ENCODE data around the gene GNG7.
"Not testable (repeated sequence)": the region's sequence is repeated elsewhere in the genome, so short reads cannot be mapped to it uniquely, and the experiment has no call there.

GNG7 gene

GRCh38 chr19:2494447-2495129 lies 207.9 kb downstream of the GNG7 start:
- peak overlapping the region; percentile 95 for H3K4me2 ChIP-seq (ENCODE audit: low read length)
- H3K4me3 ChIP-seq (ENCODE audit: low read length), result peak overlapping the region; percentile 76
- peaks cover 59% of the 10 kb centered on the region for H3K4me1 ChIP-seq (ENCODE audit: control insufficient read depth, insufficient read depth, low read length)
- no peaks in the 10 kb centered on the region for H3K27me3 ChIP-seq (ENCODE audit: control insufficient read depth, insufficient read depth, low read length)
- H3K9me3 ChIP-seq (replicated peaks; ENCODE audit: low read length), result no peaks in the 10 kb centered on the region
- H3K36me3 ChIP-seq (ENCODE audit: insufficient read depth, low read length), result no peaks in the 10 kb centered on the region
- H3K9ac ChIP-seq (ENCODE audit: low read depth, low read length), result peak overlapping the region; percentile 97

DNA sequence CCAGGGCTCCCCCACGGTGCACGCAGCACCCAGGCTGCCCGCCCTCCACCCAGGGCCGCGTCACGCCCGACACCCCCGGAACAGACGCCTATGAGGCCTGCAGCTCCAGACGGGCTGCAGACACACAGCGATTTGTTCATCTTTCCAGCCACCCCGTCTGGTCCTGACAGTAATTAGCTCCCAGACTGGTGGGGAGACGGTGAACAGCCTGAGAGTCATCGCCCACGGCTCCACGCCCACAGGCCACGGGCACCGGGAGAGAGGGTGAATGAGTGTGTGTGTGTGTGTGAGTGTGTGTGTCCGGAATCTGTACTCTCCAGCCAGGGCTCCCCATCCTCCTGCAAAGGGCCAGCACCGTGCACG lies 208.4 kb downstream of the GNG7 start:
- Histone ChIP-seq H3K9ac (ENCODE audit: low read depth, low read length) (peak overlapping the region; percentile 97), H3K4me1 (ENCODE audit: control insufficient read depth, insufficient read depth, low read length) (peaks cover 62% of the 10 kb centered on the region), H3K4me3 (ENCODE audit: low read length) (peak overlapping the region; percentile 76), H3K36me3 (ENCODE audit: insufficient read depth, low read length) (no peaks in the 10 kb centered on the region), H3K9me3 (replicated peaks; ENCODE audit: low read length) (no peaks in the 10 kb centered on the region), H3K27me3 (ENCODE audit: control insufficient read depth, insufficient read depth, low read length) (no peaks in the 10 kb centered on the region), H3K4me2 (ENCODE audit: low read length) (peak overlapping the region; percentile 95)

GRCh38 chr19:2493448-2493847 lies 209.0 kb downstream of the GNG7 start:
- not testable (repeated sequence) for H3K27me3 ChIP-seq (ENCODE audit: control insufficient read depth, insufficient read depth, low read length); H3K36me3 ChIP-seq (ENCODE audit: insufficient read depth, low read length); H3K9me3 ChIP-seq (replicated peaks; ENCODE audit: low read length)
- H3K9ac ChIP-seq (ENCODE audit: low read depth, low read length), result peak overlapping the region; percentile 97
- peaks cover 66% of the 10 kb centered on the region for H3K4me1 ChIP-seq (ENCODE audit: control insufficient read depth, insufficient read depth, low read length)
- peak overlapping the region; percentile 95 for H3K4me2 ChIP-seq (ENCODE audit: low read length)
- H3K4me3 ChIP-seq (ENCODE audit: low read length), result peak overlapping the region; percentile 76

DNA sequence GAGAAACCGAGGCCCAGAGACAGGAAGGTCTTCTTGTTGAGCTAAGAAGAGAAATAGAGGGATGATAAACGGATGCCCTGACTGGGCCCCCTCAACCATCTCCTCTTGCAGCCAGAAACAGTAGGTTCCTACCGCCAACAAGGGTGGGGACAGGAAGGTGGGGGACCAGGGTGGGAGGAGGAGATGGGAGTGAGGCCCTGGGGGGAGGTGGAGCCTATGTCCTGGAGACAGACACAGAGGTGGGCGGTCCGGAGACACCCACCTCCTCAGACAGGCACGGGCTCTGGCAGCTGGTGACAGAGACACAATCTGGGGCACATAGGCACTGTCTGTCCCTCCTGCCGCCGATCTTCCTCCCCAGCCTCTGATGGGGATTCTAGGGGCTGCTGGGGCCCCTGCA lies 209.6 kb downstream of the GNG7 start:
- peak overlapping the region; percentile 63 for H3K9ac ChIP-seq (ENCODE audit: low read depth, low read length)
- H3K4me3 ChIP-seq (ENCODE audit: low read length), result no peak overlapping the region
- H3K4me2 ChIP-seq (ENCODE audit: low read length), result no peak overlapping the region
- peaks cover 66% of the 10 kb centered on the region for H3K4me1 ChIP-seq (ENCODE audit: control insufficient read depth, insufficient read depth, low read length)
- H3K9me3 ChIP-seq (replicated peaks; ENCODE audit: low read length), result no peaks in the 10 kb centered on the region
- H3K36me3 ChIP-seq (ENCODE audit: insufficient read depth, low read length), result no peaks in the 10 kb centered on the region
- no peaks in the 10 kb centered on the region for H3K27me3 ChIP-seq (ENCODE audit: control insufficient read depth, insufficient read depth, low read length)

- Histone ChIP-seq H3K4me3 (ENCODE audit: low read length) (peak overlapping the region; percentile 23), H3K27me3 (ENCODE audit: control insufficient read depth, insufficient read depth, low read length) (no peaks in the 10 kb centered on the region), H3K4me2 (ENCODE audit: low read length) (peak overlapping the region; percentile 66), H3K36me3 (ENCODE audit: insufficient read depth, low read length) (no peaks in the 10 kb centered on the region), H3K9me3 (replicated peaks; ENCODE audit: low read length) (no peaks in the 10 kb centered on the region), H3K4me1 (ENCODE audit: control insufficient read depth, insufficient read depth, low read length) (peaks cover 66% of the 10 kb centered on the region), H3K9ac (ENCODE audit: low read depth, low read length) (peak overlapping the region; percentile 75)
These were observed 211.2 kb downstream of the GNG7 start for GRCh38 chr19:2491130-2491801.

DNA sequence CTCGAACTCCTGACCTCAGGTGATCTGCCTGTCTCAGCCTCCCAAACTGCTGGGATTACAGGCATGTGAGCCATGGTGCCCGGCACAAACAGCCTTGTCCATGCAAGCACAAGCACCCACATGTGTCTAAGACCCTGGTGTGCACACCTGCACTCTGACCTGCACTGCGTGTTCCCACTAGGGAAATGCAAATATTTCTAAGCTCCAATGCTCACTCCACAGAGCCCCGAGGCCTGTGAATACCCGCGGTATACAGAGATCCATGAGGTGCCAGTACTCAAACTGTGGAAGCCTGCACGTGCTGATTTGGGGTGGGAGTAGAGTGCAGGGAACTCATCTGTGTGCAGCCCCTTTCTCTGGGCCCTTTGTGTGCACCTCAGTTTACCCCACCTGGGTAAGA lies 211.8 kb downstream of the GNG7 start:
- H3K4me1 ChIP-seq (ENCODE audit: control insufficient read depth, insufficient read depth, low read length), result peaks cover 62% of the 10 kb centered on the region
- H3K4me3 ChIP-seq (ENCODE audit: low read length), result peak overlapping the region; percentile 23

GRCh38 chr19:2488942-2489731 lies 213.4 kb downstream of the GNG7 start:
- Histone ChIP-seq H3K4me3 (ENCODE audit: low read length) (peak overlapping the region; percentile 34), H3K27me3 (ENCODE audit: control insufficient read depth, insufficient read depth, low read length) (no peaks in the 10 kb centered on the region), H3K4me2 (ENCODE audit: low read length) (peak overlapping the region; percentile 77), H3K9ac (ENCODE audit: low read depth, low read length) (peak overlapping the region; percentile 78), H3K4me1 (ENCODE audit: control insufficient read depth, insufficient read depth, low read length) (peaks cover 47% of the 10 kb centered on the region), H3K9me3 (replicated peaks; ENCODE audit: low read length) (no peaks in the 10 kb centered on the region), H3K36me3 (ENCODE audit: insufficient read depth, low read length) (no peaks in the 10 kb centered on the region)

More for the DNA sequence above, 211.8 kb downstream of the GNG7 start:
- Histone ChIP-seq H3K27me3 (ENCODE audit: control insufficient read depth, insufficient read depth, low read length) (no peaks in the 10 kb centered on the region), H3K9ac (ENCODE audit: low read depth, low read length) (peak overlapping the region; percentile 75), H3K9me3 (replicated peaks; ENCODE audit: low read length) (no peaks in the 10 kb centered on the region), H3K4me2 (ENCODE audit: low read length) (peak overlapping the region; percentile 66), H3K36me3 (ENCODE audit: insufficient read depth, low read length) (no peaks in the 10 kb centered on the region)

DNA sequence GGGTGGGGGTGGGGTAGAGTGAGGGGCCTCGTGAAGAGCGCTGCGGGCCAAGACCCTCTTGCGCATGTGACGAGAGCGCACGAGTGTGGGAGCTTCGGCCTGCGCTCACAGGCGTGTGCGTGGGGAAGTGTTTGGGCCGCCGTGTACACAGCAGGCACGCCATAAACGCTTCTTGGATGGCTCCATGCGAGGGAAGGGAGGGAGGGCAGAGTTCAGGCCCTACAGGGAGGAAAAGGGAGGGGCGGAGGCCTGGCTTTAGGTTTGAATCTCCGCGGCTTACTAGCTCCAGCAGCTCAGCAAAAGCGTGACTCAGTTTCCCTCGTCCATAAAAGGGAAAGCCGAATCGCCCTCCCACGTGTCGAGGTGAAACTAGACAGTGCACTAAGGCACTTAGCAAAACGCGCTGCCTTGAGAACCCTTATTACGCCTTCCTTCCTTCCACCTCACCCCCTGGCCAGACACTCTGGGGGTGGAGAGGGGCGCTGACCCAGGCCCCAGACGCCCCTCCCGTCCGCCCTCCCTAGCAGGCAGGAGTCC lies 214.0 kb downstream of the GNG7 start:
- H3K4me1 ChIP-seq (ENCODE audit: control insufficient read depth, insufficient read depth, low read length), result peaks cover 41% of the 10 kb centered on the region
- H3K27me3 ChIP-seq (ENCODE audit: control insufficient read depth, insufficient read depth, low read length), result no peaks in the 10 kb centered on the region
- H3K9ac ChIP-seq (ENCODE audit: low read depth, low read length), result peak overlapping the region; percentile 78
- H3K9me3 ChIP-seq (replicated peaks; ENCODE audit: low read length), result no peaks in the 10 kb centered on the region
- H3K4me3 ChIP-seq (ENCODE audit: low read length), result peak overlapping the region; percentile 34
- no peaks in the 10 kb centered on the region for H3K36me3 ChIP-seq (ENCODE audit: insufficient read depth, low read length)
- H3K4me2 ChIP-seq (ENCODE audit: low read length), result peak overlapping the region; percentile 77

DNA sequence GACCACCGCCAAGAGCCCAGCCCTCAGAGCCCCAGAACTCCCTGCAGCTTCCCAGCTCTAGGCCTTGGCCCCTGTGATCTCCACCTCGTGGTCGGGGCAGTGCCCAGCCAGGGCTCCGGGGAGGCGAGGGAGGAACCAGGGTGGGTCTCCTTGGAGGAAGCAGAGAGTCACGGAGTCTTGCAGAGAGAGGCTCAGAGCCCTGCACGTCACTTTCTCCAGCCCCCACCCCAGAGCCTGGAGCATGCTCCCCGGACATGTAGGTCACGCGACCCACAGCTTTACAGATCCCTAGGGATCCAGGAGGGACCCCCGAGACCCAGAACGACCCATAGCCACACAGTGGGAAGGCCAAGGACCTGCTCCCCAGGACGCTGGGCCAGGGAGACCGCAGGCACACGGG lies 214.7 kb downstream of the GNG7 start:
- Histone ChIP-seq H3K4me1 (ENCODE audit: control insufficient read depth, insufficient read depth, low read length) (peaks cover 36% of the 10 kb centered on the region), H3K9me3 (replicated peaks; ENCODE audit: low read length) (peaks cover 5% of the 10 kb centered on the region), H3K4me2 (ENCODE audit: low read length) (no peak overlapping the region), H3K4me3 (ENCODE audit: low read length) (no peak overlapping the region), H3K9ac (ENCODE audit: low read depth, low read length) (no peak overlapping the region), H3K27me3 (ENCODE audit: control insufficient read depth, insufficient read depth, low read length) (no peaks in the 10 kb centered on the region), H3K36me3 (ENCODE audit: insufficient read depth, low read length) (no peaks in the 10 kb centered on the region)

DNA sequence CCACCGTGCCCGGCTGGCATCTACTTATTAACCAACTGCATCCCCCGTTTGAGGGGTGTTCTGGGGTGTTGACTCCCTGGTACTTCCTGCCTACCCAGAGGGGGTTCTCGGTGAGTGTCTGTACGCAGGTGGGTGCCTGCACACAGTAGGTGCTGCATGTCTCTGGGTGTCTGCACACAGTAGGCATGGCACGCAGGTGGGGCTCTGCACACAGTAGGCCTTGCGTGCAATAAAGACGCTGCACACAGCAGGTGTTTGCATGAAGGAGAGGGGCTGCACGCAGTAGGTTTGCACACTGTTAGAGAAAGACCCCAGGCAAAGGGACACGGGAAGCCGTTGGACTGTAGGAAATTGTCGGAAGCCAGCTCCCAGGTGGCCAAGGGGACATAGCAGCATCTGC lies 215.4 kb downstream of the GNG7 start:
- Histone ChIP-seq H3K9me3 (replicated peaks; ENCODE audit: low read length) (peaks cover 5% of the 10 kb centered on the region), H3K36me3 (ENCODE audit: insufficient read depth, low read length) (no peaks in the 10 kb centered on the region), H3K4me1 (ENCODE audit: control insufficient read depth, insufficient read depth, low read length) (peaks cover 29% of the 10 kb centered on the region), H3K4me3 (ENCODE audit: low read length) (no peak overlapping the region), H3K9ac (ENCODE audit: low read depth, low read length) (no peak overlapping the region), H3K4me2 (ENCODE audit: low read length) (no peak overlapping the region), H3K27me3 (ENCODE audit: control insufficient read depth, insufficient read depth, low read length) (no peaks in the 10 kb centered on the region)

DNA sequence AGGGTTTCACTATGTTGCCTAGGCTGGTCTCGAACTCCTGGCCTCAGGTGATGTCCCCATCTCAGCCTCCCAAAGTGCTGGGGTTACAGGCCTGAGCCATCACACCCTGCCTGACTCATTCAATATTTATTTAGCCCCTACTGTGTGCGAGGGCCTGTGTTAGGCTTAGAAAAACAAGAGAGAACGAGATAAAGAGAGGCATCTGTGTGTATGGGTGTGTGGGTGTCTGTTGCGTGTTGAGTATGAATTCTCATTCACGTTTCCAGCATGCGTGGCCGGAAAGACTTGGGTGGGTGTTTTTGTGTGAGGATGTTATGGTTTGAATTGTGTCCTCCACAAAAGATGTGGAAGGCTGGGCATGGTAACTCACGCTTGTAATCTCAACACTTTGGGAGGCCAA lies 217.1 kb downstream of the GNG7 start:
- Histone ChIP-seq H3K9me3 (replicated peaks; ENCODE audit: low read length) (peaks cover 5% of the 10 kb centered on the region), H3K9ac (ENCODE audit: low read depth, low read length) (no peak overlapping the region), H3K4me2 (ENCODE audit: low read length) (no peak overlapping the region), H3K36me3 (ENCODE audit: insufficient read depth, low read length) (no peaks in the 10 kb centered on the region), H3K4me1 (ENCODE audit: control insufficient read depth, insufficient read depth, low read length) (peaks cover 14% of the 10 kb centered on the region), H3K4me3 (ENCODE audit: low read length) (no peak overlapping the region), H3K27me3 (ENCODE audit: control insufficient read depth, insufficient read depth, low read length) (no peaks in the 10 kb centered on the region)
